ENCODE measurements around the gene FBXW4.

DNA sequence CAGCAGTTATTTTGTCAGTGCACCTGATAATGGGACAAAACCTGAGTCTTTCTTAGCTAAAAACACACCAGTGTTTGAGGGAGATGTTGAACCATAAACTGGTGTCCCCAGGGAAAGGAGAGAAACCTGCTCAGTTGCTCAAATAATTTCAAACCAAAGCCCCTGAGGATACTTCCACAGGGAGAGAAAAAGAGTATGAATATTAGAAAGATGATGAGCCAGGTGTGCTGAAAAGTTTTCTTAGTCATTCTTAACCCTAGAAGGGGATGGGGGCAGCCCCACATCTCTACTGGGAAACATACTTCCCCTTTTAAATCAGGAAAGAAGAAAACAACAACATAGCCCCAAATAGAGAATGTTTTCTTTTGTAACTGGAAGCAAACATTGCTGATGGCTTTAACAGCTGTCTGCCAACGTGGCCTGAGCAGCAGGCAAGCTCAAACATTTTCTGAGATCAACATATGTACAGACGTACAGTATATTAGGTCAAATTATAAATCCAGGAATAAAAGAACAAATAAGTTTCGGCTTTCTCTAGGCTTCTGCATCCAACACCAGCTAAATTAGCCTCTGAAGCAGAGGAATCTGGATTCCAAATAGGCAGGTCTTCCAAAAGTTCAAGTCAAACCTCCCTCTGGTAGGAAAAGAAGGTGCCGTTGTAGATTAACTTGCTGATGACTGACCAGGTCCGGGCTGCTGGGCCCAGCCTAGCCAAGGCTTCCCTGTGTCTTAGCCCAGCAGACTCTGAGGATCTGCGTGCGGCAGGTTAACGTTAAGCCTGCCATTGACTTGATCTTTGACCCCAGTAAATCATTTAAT, 30.5 kb upstream of the FBXW4 start:
- TF ChIP-seq CTCF (IDR thresholded peaks at IDR 0.05; ENCODE audit: poor library complexity) = no peak
- no peak for TF ChIP-seq EZH2 (IDR thresholded peaks at IDR 0.05; ENCODE audit: borderline replicate concordance)

Measured in hepatocyte (in vitro differentiated cells).